Sigmoid colon (tissue), 7 donors: Measurements from ENCODE around the gene STRN4. TPM values are rescaled to one million over a fixed set of nuclear protein-coding genes. Genes with fewer than 3 reads are reported as not detected.

Experiments used
- DNase-seq: peaks from one replicate; pipeline ENCODE4 v3.0.0-alpha.2; 2019
- H3K27ac ChIP-seq, 4 donors: fragments of 200-600 bp; sonication (generic); one replicate each; pipeline ENCODE4 v1.5.1; 2016 to 2019; ENCODE audit warnings: mild to moderate bottlenecking in 1 of 4
- H3K27me3 ChIP-seq, 3 donors: fragments of 200-600 bp; sonication (generic); one replicate each; pipeline ENCODE4 v1.5.1; 2019; ENCODE audit warnings: mild to moderate bottlenecking in 1 of 3
- H3K36me3 ChIP-seq, 4 donors: fragments of 200-600 bp; sonication (generic); one replicate each; pipeline ENCODE4 v1.5.1; 2016 to 2019
- H3K4me1 ChIP-seq, 4 donors: fragments of 200-600 bp; sonication (generic); one replicate each; pipeline ENCODE4 v1.5.1; 2017 to 2019
- H3K4me3 ChIP-seq, 4 donors: fragments of 200-600 bp; sonication (generic); one replicate each; pipeline ENCODE4 v1.5.1; 2017 to 2019; ENCODE audit warnings: mild to moderate bottlenecking in 2 of 4, moderate library complexity in 1 of 4
- H3K9me3 ChIP-seq, 4 donors: fragments of 200-600 bp in 3 of 4; sonication (generic) in 3 of 4; one replicate each; pipeline versions ENCODE4 v1.5.1 to v1.6.1; 2013 to 2019
- CTCF ChIP-seq, 4 experiments: fragments of 450-650 bp in 3 of 4; fragments of 200-600 bp in 1 of 4; IDR thresholded peaks; one replicate each; pipeline ENCODE4 v1.5.1; 2016 to 2019; ENCODE audit warnings: antibody characterized with exemption in 4 of 4, mild to moderate bottlenecking in 3 of 4, moderate library complexity in 2 of 4
- EP300 ChIP-seq, 4 donors: sonication (generic); formaldehyde crosslinking; IDR thresholded peaks; one replicate each; pipeline ENCODE4 v1.6.1; 2017; ENCODE audit warnings: antibody characterized with exemption in 4 of 4
- POLR2A ChIP-seq, 2 donors: fragments of 450-650 bp; IDR thresholded peaks; one replicate each; pipeline ENCODE4 v1.6.1; 2016; ENCODE audit warnings: antibody characterized with exemption in 2 of 2, mild to moderate bottlenecking in 2 of 2, moderate library complexity in 2 of 2
- POLR2AphosphoS5 ChIP-seq, 4 donors: sonication (generic); formaldehyde crosslinking; IDR thresholded peaks; one replicate each; pipeline ENCODE4 v1.6.1; 2017; ENCODE audit warnings: antibody characterized with exemption in 4 of 4
- WGBS, 2 donors: extraction: QIAGEN DNeasy Blood & Tissue Kit; methylation state at CpG; one replicate each; pipeline ENCODE4 v1.1.7; 2013; 5-methylcytosine and 5-hydroxymethylcytosine counted together
- intact Hi-C: fragments of 100-400 bp; cut with DNase I; formaldehyde crosslinking; loops from one replicate; pipeline ENCODE4 v1.15.1; 2023
- polyA plus RNA-seq, 3 donors: library from polyadenylated mRNA; stranded (reverse); fragments of 200-250 nt; gene quantifications; one replicate each; pipeline ENCODE4 v1.2.3, GENCODE V29; 2013
- total RNA-seq, 4 donors: library from RNA; depleted of rRNA; stranded (reverse); fragments of >200 nt; gene quantifications; one replicate each; pipeline ENCODE4 v1.1.0, GENCODE V29; 2016
- donor health status: healthy with polysubstance abuse.
- donor health status: Bipolar disorder and iron deficiency.
- donor health status: healthy.

Gene STRN4
- total and polyA plus RNA-seq, 7 donors = 42.5 to 63.4 (median 51.8) TPM

- Histone ChIP-seq H3K27me3 (no peaks in the 10 kb centered on the region), H3K9me3 (no peaks in the 10 kb centered on the region), H3K36me3 (peaks cover 0 to 19% (median 0%) of the 10 kb centered on the region in 4 donors), H3K4me3 (peak overlapping the region; percentile 46 to 65 (median 59)), H3K4me1 (peaks cover 0 to 50% (median 33%) of the 10 kb centered on the region in 4 donors), H3K27ac (peak overlapping the region; percentile 77 to 82 (median 80))
- 25 to 53% methylated on average over 4 of the region's 4 CpGs for WGBS, 2 donors
- no peak for DNase-seq
- intact Hi-C loops = loop anchor here (10.0 kb wide), 1 partner anchor 49 kb away; no protein-coding TSS in a partner anchor
- TF ChIP-seq EP300 (IDR thresholded peaks at IDR 0.05) = no peak
- TF ChIP-seq POLR2A (IDR thresholded peaks at IDR 0.05) = no peak
- no peak for TF ChIP-seq POLR2AphosphoS5 (IDR thresholded peaks at IDR 0.05)
- TF ChIP-seq CTCF (IDR thresholded peaks at IDR 0.05) = no peak
These were observed 39.7 kb upstream of the STRN4 start for GRCh38 chr19:46785980-46786235.

GRCh38 chr19:46785054-46785979 lies 39.1 kb upstream of the STRN4 start:
- Histone ChIP-seq H3K4me1 (peaks cover 0 to 50% (median 33%) of the 10 kb centered on the region in 4 donors), H3K4me3 (peak overlapping the region in 3 of 4 donors; percentile 58 to 65 (median 60)), H3K36me3 (peaks cover 0 to 25% (median 0%) of the 10 kb centered on the region in 4 donors), H3K27me3 (no peaks in the 10 kb centered on the region), H3K27ac (peak overlapping the region; percentile 77 to 82 (median 80)), H3K9me3 (no peaks in the 10 kb centered on the region)
- intact Hi-C loops = loop anchor here (10.0 kb wide), 1 partner anchor 49 kb away; no protein-coding TSS in a partner anchor
- no peak for TF ChIP-seq EP300 (IDR thresholded peaks at IDR 0.05)
- TF ChIP-seq CTCF (IDR thresholded peaks at IDR 0.05) = no peak
- TF ChIP-seq POLR2A (IDR thresholded peaks at IDR 0.05) = no peak
- TF ChIP-seq POLR2AphosphoS5 (IDR thresholded peaks at IDR 0.05) = no peak
- DNase-seq = no peak
- WGBS, 2 donors = 64 to 68% methylated on average over 19 of the region's 19 CpGs

- intact Hi-C loops = loop anchor here (10.0 kb wide), 1 partner anchor 50 kb away; no protein-coding TSS in a partner anchor
- Histone ChIP-seq H3K36me3 (peaks cover 0 to 31% (median 0%) of the 10 kb centered on the region in 4 donors), H3K4me1 (peaks cover 0 to 50% (median 33%) of the 10 kb centered on the region in 4 donors), H3K27ac (peak overlapping the region; percentile 77 to 82 (median 80)), H3K4me3 (peak overlapping the region in 3 of 4 donors; percentile 5 to 65 (median 22)), H3K27me3 (no peaks in the 10 kb centered on the region), H3K9me3 (no peaks in the 10 kb centered on the region)
- 18 to 31% methylated on average over 17 of the region's 17 CpGs for WGBS, 2 donors
- TF ChIP-seq POLR2AphosphoS5 (IDR thresholded peaks at IDR 0.05) (peak in 1 of 4 donors; percentile 12), POLR2A (IDR thresholded peaks at IDR 0.05) (no peak)
- DNase-seq = peak; percentile 86
These were observed 38.2 kb upstream of the STRN4 start for GRCh38 chr19:46784262-46785053.

- TF ChIP-seq EP300 (IDR thresholded peaks at IDR 0.05) = no peak
- no peak for TF ChIP-seq POLR2A (IDR thresholded peaks at IDR 0.05)
- TF ChIP-seq CTCF (IDR thresholded peaks at IDR 0.05) = no peak
- TF ChIP-seq POLR2AphosphoS5 (IDR thresholded peaks at IDR 0.05) = no peak
- Histone ChIP-seq H3K27ac (no peak overlapping the region), H3K36me3 (peaks cover 0 to 36% (median 2%) of the 10 kb centered on the region in 4 donors), H3K9me3 (no peaks in the 10 kb centered on the region), H3K4me3 (no peak overlapping the region), H3K4me1 (peaks cover 0 to 48% (median 32%) of the 10 kb centered on the region in 4 donors), H3K27me3 (no peaks in the 10 kb centered on the region)
- 79 to 88% methylated on average over 2 of the region's 2 CpGs for WGBS, 2 donors
- intact Hi-C loops = loop anchor here (10.0 kb wide), 1 partner anchor 51 kb away; no protein-coding TSS in a partner anchor
- DNase-seq = no peak
These were observed 37.4 kb upstream of the STRN4 start for GRCh38 chr19:46783670-46784069.
